ENCODE measurements around the gene PATE3. TPM values are rescaled to one million over a fixed set of nuclear protein-coding genes. Genes with fewer than 3 reads are reported as not detected.

PATE3 gene
- total and polyA plus RNA-seq, 4 donors = not detected

- no peaks in the 10 kb centered on the region for H3K4me1 ChIP-seq (ENCODE audit: control insufficient read depth in 4 of 4, insufficient read depth in 4 of 4, low read length in 3 of 4)
- peaks cover 0 to 21% (median 0%) of the 10 kb centered on the region in 4 donors for H3K27me3 ChIP-seq (ENCODE audit: control insufficient read depth in 4 of 4, insufficient read depth in 4 of 4, low read length in 3 of 4)
- no peak for DNase-seq (ENCODE audit: low spot score)
- 26% methylated on average over 2 of the region's 2 CpGs for WGBS
- no peak overlapping the region for H3K9ac ChIP-seq (ENCODE audit: low read depth in 1 of 2, low read length in 2 of 2)
- no peak overlapping the region for H3K4me3 ChIP-seq (ENCODE audit: low read depth in 1 of 3, low read length in 3 of 3)
- H3K36me3 ChIP-seq (ENCODE audit: control insufficient read depth in 4 of 4, insufficient read depth in 3 of 4, low read depth in 1 of 4, low read length in 3 of 4) = no peaks in the 10 kb centered on the region
- H3K27ac ChIP-seq (ENCODE audit: low read depth in 1 of 2, low read length in 2 of 2) = no peak overlapping the region
- TF ChIP-seq TAF1 (conservative IDR thresholded peaks at IDR 0.05) (no peak), ZBTB33 (IDR thresholded peaks at IDR 0.05) (no peak), CTCF (IDR thresholded peaks at IDR 0.05; ENCODE audit: low read depth, low read length, missing input control) (no peak), SP1 (IDR thresholded peaks at IDR 0.05) (no peak), YY1 (IDR thresholded peaks at IDR 0.05) (no peak), REST (IDR thresholded peaks at IDR 0.05) (no peak), FOXA2 (IDR thresholded peaks at IDR 0.05) (no peak), RAD21 (IDR thresholded peaks at IDR 0.05) (no peak), HNF4G (IDR thresholded peaks at IDR 0.05) (no peak), RXRA (IDR thresholded peaks at IDR 0.05) (no peak), MAX (IDR thresholded peaks at IDR 0.05) (no peak), JUND (IDR thresholded peaks at IDR 0.05) (no peak), FOXA1 (IDR thresholded peaks at IDR 0.05) (no peak), ATF3 (IDR thresholded peaks at IDR 0.05) (no peak), EGR1 (IDR thresholded peaks at IDR 0.05; ENCODE audit: low read depth in 2 of 2) (no peak), HNF4A (conservative IDR thresholded peaks at IDR 0.05) (no peak), GABPA (IDR thresholded peaks at IDR 0.05 in 1 of 2, conservative IDR thresholded peaks at IDR 0.05 in 1 of 2) (no peak), NR2F2 (IDR thresholded peaks at IDR 0.05) (no peak)
- H3K9me3 ChIP-seq (ENCODE audit: control insufficient read depth in 4 of 4, low read length in 3 of 4) = no peaks in the 10 kb centered on the region
These were observed 37.3 kb upstream of the PATE3 start for GRCh38 chr11:125750629-125751028.

Data from liver (tissue), 9 donors.